H9 (cell line): Measurements from ENCODE around the gene NLRP4. TPM values are rescaled to one million over a fixed set of nuclear protein-coding genes. Genes with fewer than 3 reads are reported as not detected.

Experiments
- DNase-seq: peaks from one replicate; pipeline ENCODE4 v3.0.0-alpha.2; 2017
- H2AFZ ChIP-seq: one replicate; pipeline ENCODE4 v1.6.1; 2013; ENCODE audit warnings: mild to moderate bottlenecking, low read length, control low read depth, moderate library complexity
- H2AK5ac ChIP-seq: 2 replicates; pipeline ENCODE4 v1.6.1; 2013; ENCODE audit warnings: low read length, control low read depth, mixed read lengths; ENCODE audit not compliant: insufficient read length
- H2BK120ac ChIP-seq: one replicate; pipeline ENCODE4 v1.6.1; 2013; ENCODE audit warnings: low read depth, mild to moderate bottlenecking, low read length, control low read depth, inconsistent platforms; ENCODE audit not compliant: poor library complexity, severe bottlenecking
- H2BK12ac ChIP-seq: 2 replicates; pipeline ENCODE4 v1.6.1; 2013; ENCODE audit warnings: low read length, control low read depth, mixed read lengths, low read depth; ENCODE audit not compliant: insufficient read length
- H2BK15ac ChIP-seq: 2 replicates; pipeline ENCODE4 v1.6.1; 2013; ENCODE audit warnings: low read depth, low read length, control low read depth
- H2BK20ac ChIP-seq: one replicate; pipeline ENCODE4 v1.6.1; 2013; ENCODE audit warnings: low read depth, mild to moderate bottlenecking, low read length, control low read depth, inconsistent platforms; ENCODE audit not compliant: poor library complexity, severe bottlenecking
- H2BK5ac ChIP-seq: 2 replicates; pipeline ENCODE4 v1.6.1; 2013; ENCODE audit warnings: low read length, control low read depth, mixed read lengths; ENCODE audit not compliant: insufficient read length
- H3K14ac ChIP-seq: 2 replicates; pipeline ENCODE4 v1.6.1; 2013; ENCODE audit warnings: low read length, control low read depth; ENCODE audit not compliant: insufficient read depth
- H3K18ac ChIP-seq: 2 replicates; pipeline ENCODE4 v1.6.1; 2013; ENCODE audit warnings: low read depth, mild to moderate bottlenecking, mixed read lengths, low read length, control low read depth; ENCODE audit not compliant: insufficient read length
- H3K23ac ChIP-seq: 2 replicates; pipeline ENCODE4 v1.6.1; 2013; ENCODE audit warnings: low read length, control low read depth, mixed read lengths, low read depth; ENCODE audit not compliant: insufficient read length
- H3K23me2 ChIP-seq: 2 replicates; pipeline ENCODE4 v1.6.1; 2013; ENCODE audit warnings: low read depth, mild to moderate bottlenecking, mixed read lengths, low read length, control low read depth; ENCODE audit not compliant: insufficient read length, poor library complexity, severe bottlenecking
- H3K27ac ChIP-seq: 2 replicates; pipeline ENCODE4 v1.5.1; 2013; ENCODE audit warnings: low read length, control low read depth, mixed read lengths, low read depth; ENCODE audit not compliant: insufficient read length
- H3K27me3 ChIP-seq: 2 replicates; pipeline ENCODE4 v1.6.1; 2013; ENCODE audit warnings: low read length, control low read depth, inconsistent platforms; ENCODE audit not compliant: insufficient read depth
- H3K4ac ChIP-seq: 2 replicates; pipeline ENCODE4 v1.6.1; 2013; ENCODE audit warnings: low read depth, mild to moderate bottlenecking, control low read depth, inconsistent platforms, low read length, moderate library complexity
- H3K4me1 ChIP-seq: 2 replicates; pipeline ENCODE4 v1.6.1; 2013; ENCODE audit warnings: low read length, control low read depth, inconsistent platforms; ENCODE audit not compliant: insufficient read depth
- H3K4me2 ChIP-seq: 2 replicates; pipeline ENCODE4 v1.6.1; 2013; ENCODE audit warnings: low read length, control low read depth, mixed read lengths; ENCODE audit not compliant: insufficient read length, insufficient read depth
- H3K56ac ChIP-seq: 2 replicates; pipeline ENCODE4 v1.6.1; 2013; ENCODE audit warnings: low read depth, mild to moderate bottlenecking, mixed read lengths, low read length, control low read depth; ENCODE audit not compliant: insufficient read length
- H3K79me1 ChIP-seq: 2 replicates; pipeline ENCODE4 v1.6.1; 2013; ENCODE audit warnings: low read depth, mild to moderate bottlenecking, moderate library complexity, low read length, control low read depth, inconsistent platforms; ENCODE audit not compliant: insufficient read depth, poor library complexity, severe bottlenecking
- H3K79me2 ChIP-seq: 2 replicates; pipeline ENCODE4 v1.6.1; 2013; ENCODE audit warnings: low read length, control low read depth, inconsistent platforms; ENCODE audit not compliant: insufficient read depth
- H3K9ac ChIP-seq: 2 replicates; pipeline ENCODE4 v1.6.1; 2013; ENCODE audit warnings: low read length, control low read depth, mixed read lengths; ENCODE audit not compliant: insufficient read length; ENCODE audit errors: extremely low read depth
- H3K9me3 ChIP-seq: one replicate; pipeline ENCODE4 v1.6.1; 2013; ENCODE audit warnings: low read depth, low read length, inconsistent platforms; ENCODE audit not compliant: control insufficient read depth
- H3T11ph ChIP-seq: one replicate; pipeline ENCODE4 v1.6.1; 2013; ENCODE audit warnings: mild to moderate bottlenecking, low read length, control low read depth, inconsistent platforms
- H4K20me1 ChIP-seq: one replicate; pipeline ENCODE4 v1.6.1; 2013; ENCODE audit not compliant: control insufficient read depth, insufficient read length, insufficient read depth
- H4K5ac ChIP-seq: 2 replicates; pipeline ENCODE4 v1.6.1; 2013; ENCODE audit warnings: low read depth, mild to moderate bottlenecking, mixed read lengths, low read length, control low read depth; ENCODE audit not compliant: insufficient read length
- H4K8ac ChIP-seq: replicated peaks from 2 replicates; pipeline ENCODE4 v1.6.1; 2013; ENCODE audit warnings: low read length, control low read depth, mixed read lengths, low read depth; ENCODE audit not compliant: insufficient read length
- H4K91ac ChIP-seq: 2 replicates; pipeline ENCODE4 v1.6.1; 2013; ENCODE audit warnings: low read depth, mild to moderate bottlenecking, moderate library complexity, mixed read lengths, low read length, control low read depth; ENCODE audit not compliant: insufficient read length
- H3K27ac Mint-ChIP-seq, 3 experiments: 2 replicates in 2 of 3; 3 replicates in 1 of 3; pipeline ENCODE4 v1.8.0; 2020 to 2021; ENCODE audit warnings: mixed read lengths in 3 of 3, mild to moderate bottlenecking in 1 of 3, moderate library complexity in 1 of 3
- H3K27me3 Mint-ChIP-seq: 2 replicates; pipeline ENCODE4 v1.8.0; 2021; ENCODE audit warnings: low read depth, mild to moderate bottlenecking, moderate library complexity, mixed read lengths
- H3K36me3 Mint-ChIP-seq, 3 experiments: 2 replicates in 2 of 3; 3 replicates in 1 of 3; pipeline ENCODE4 v1.8.0; 2020 to 2021; ENCODE audit warnings: low read depth in 3 of 3, mixed read lengths in 3 of 3; ENCODE audit not compliant: insufficient read depth in 1 of 3
- H3K4me1 Mint-ChIP-seq, 2 experiments: 2 replicates each; pipeline ENCODE4 v1.8.0; 2020; ENCODE audit warnings: mixed read lengths in 2 of 2
- H3K4me3 Mint-ChIP-seq, 2 experiments: 2 replicates in 1 of 2; 3 replicates in 1 of 2; pipeline ENCODE4 v1.8.0; 2020 to 2021; ENCODE audit warnings: mild to moderate bottlenecking in 2 of 2, mixed read lengths in 2 of 2, moderate library complexity in 1 of 2
- H3K9me3 Mint-ChIP-seq, 2 experiments: 2 replicates in 1 of 2; 3 replicates in 1 of 2; pipeline ENCODE4 v1.8.0; 2020; ENCODE audit warnings: mild to moderate bottlenecking in 2 of 2, mixed read lengths in 2 of 2, moderate library complexity in 1 of 2
- WGBS: extraction: QIAGEN DNeasy Blood & Tissue Kit; methylation state at CpG from one replicate; pipeline ENCODE4 v1.1.7; 2013; ENCODE audit warnings: missing lambda C conversion rate, low lambda C conversion rate, mixed read lengths; ENCODE audit not compliant: insufficient read length; ENCODE audit errors: extremely low coverage; 5-methylcytosine and 5-hydroxymethylcytosine counted together
- total RNA-seq: library from RNA; stranded (reverse); gene quantifications from 2 replicates; pipeline ENCODE4 v1.2.1, GENCODE V29; 2021
- TF ChIP-seq, protein P1 (sequence below): fragments of 200-600 bp; sonication (generic); conservative IDR thresholded peaks from 3 replicates; pipeline ENCODE4 v1.8.0; 2021; ENCODE audit warnings: antibody characterized with exemption, mild to moderate bottlenecking

NLRP4 gene
- total RNA-seq, 1 experiment from 2014 or later: not detected

DNA sequence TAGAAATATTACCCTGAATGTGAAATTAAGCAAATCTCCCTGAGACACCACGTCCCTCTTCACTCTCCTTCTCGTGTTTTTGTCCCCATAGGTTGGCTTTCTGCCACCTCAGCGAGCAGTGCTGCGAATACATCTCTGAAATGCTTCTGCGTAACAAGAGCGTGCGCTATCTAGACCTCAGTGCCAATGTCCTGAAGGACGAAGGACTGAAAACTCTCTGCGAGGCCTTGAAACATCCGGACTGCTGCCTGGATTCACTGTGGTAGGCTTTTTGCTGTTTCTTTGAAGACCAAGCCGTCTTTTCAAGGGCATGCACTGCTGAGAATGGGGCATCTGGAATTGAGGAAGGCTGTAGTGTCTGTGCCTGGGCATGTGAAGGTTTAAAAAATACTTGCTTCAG lies 34.4 kb downstream of the NLRP4 start:
- H3K27me3 ChIP-seq: no peaks in the 10 kb centered on the region
- no peak overlapping the region for H3K23ac ChIP-seq
- no peak overlapping the region for H4K91ac ChIP-seq
- no peaks in the 10 kb centered on the region for H4K20me1 ChIP-seq
- H2BK120ac ChIP-seq: no peak overlapping the region
- no peaks in the 10 kb centered on the region for H3K79me1 ChIP-seq
- Mint-ChIP-seq H3K27me3 (no peaks in the 10 kb centered on the region; the same call in 1 of the 2 replicates), H3K4me1 (no peaks in the 10 kb centered on the region), H3K36me3 (peaks cover 4 to 35% (median 9%) of the 10 kb centered on the region in 3 experiments; a peak in 4 of 7 replicates), H3K27ac (no peak overlapping the region), H3K4me3 (no peak overlapping the region), H3K9me3 (peaks cover 85 to 92% of the 10 kb centered on the region in 2 experiments)
- H2AFZ ChIP-seq: no peak overlapping the region
- no peak overlapping the region for H2BK15ac ChIP-seq
- H3K14ac ChIP-seq: no peak overlapping the region
- no peak overlapping the region for H2BK12ac ChIP-seq
- WGBS: no CpG with 5 or more reads among the region's 11 CpGs
- H2AK5ac ChIP-seq: no peak overlapping the region
- H3K9ac ChIP-seq: no peak overlapping the region
- no peak overlapping the region for H3K27ac ChIP-seq
- H3K56ac ChIP-seq: no peak overlapping the region
- no peak overlapping the region for H3K4ac ChIP-seq
- H3K4me2 ChIP-seq: no peak overlapping the region
- H4K8ac ChIP-seq: no peak overlapping the region
- H3K18ac ChIP-seq: no peak overlapping the region
- no peak for DNase-seq
- no peak overlapping the region for H3T11ph ChIP-seq
- TF ChIP-seq, protein P1, sequence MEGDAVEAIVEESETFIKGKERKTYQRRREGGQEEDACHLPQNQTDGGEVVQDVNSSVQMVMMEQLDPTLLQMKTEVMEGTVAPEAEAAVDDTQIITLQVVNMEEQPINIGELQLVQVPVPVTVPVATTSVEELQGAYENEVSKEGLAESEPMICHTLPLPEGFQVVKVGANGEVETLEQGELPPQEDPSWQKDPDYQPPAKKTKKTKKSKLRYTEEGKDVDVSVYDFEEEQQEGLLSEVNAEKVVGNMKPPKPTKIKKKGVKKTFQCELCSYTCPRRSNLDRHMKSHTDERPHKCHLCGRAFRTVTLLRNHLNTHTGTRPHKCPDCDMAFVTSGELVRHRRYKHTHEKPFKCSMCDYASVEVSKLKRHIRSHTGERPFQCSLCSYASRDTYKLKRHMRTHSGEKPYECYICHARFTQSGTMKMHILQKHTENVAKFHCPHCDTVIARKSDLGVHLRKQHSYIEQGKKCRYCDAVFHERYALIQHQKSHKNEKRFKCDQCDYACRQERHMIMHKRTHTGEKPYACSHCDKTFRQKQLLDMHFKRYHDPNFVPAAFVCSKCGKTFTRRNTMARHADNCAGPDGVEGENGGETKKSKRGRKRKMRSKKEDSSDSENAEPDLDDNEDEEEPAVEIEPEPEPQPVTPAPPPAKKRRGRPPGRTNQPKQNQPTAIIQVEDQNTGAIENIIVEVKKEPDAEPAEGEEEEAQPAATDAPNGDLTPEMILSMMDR: no peak
- no peaks in the 10 kb centered on the region for H3K79me2 ChIP-seq
- H3K4me1 ChIP-seq: no peaks in the 10 kb centered on the region
- no peak overlapping the region for H4K5ac ChIP-seq
- no peaks in the 10 kb centered on the region for H3K23me2 ChIP-seq
- no peak overlapping the region for H2BK5ac ChIP-seq
- peaks cover 84% of the 10 kb centered on the region for H3K9me3 ChIP-seq
- H2BK20ac ChIP-seq: no peak overlapping the region
